Esophagus squamous epithelium (tissue), 5 donors: ENCODE results near the gene PADI1. TPM values are rescaled to one million over a fixed set of nuclear protein-coding genes. Genes with fewer than 3 reads are reported as not detected.

Experiments used
- DNase-seq: peaks from one replicate; lab custom pipeline; 2025; lab: John Stamatoyannopoulos, UW
- H3K27ac ChIP-seq, 4 donors: fragments of 200-600 bp; sonication (generic); one replicate each; pipeline ENCODE4 v1.5.1; 2016 to 2019; ENCODE audit warnings: mild to moderate bottlenecking in 1 of 4
- H3K27me3 ChIP-seq, 4 donors: fragments of 200-600 bp; sonication (generic); 1 replicate in 3 of 4; 2 replicates in 1 of 4; pipeline versions ENCODE4 v1.5.1 to v1.6.0; 2017 to 2021; ENCODE audit warnings: antibody characterized with exemption in 1 of 4
- H3K36me3 ChIP-seq, 3 donors: fragments of 200-600 bp; sonication (generic); one replicate each; pipeline ENCODE4 v1.5.1; 2016 to 2019
- H3K4me1 ChIP-seq, 3 donors: fragments of 200-600 bp; sonication (generic); one replicate each; pipeline ENCODE4 v1.5.1; 2017 to 2019
- H3K4me3 ChIP-seq, 4 donors: fragments of 200-600 bp; sonication (generic); 1 replicate in 3 of 4; 2 replicates in 1 of 4; pipeline ENCODE4 v1.5.1; 2016 to 2019; ENCODE audit warnings: mild to moderate bottlenecking in 2 of 4, moderate library complexity in 1 of 4
- H3K9me3 ChIP-seq, 3 donors: fragments of 200-600 bp; sonication (generic); one replicate each; pipeline ENCODE4 v1.5.1; 2016 to 2019
- CTCF ChIP-seq, 6 experiments: fragments of 450-650 bp in 4 of 6; fragments of 200-600 bp in 2 of 6; sonication (generic) in 2 of 6; IDR thresholded peaks; one replicate each; pipeline ENCODE4 v1.5.1; 2016 to 2019; ENCODE audit warnings: antibody characterized with exemption in 6 of 6, mild to moderate bottlenecking in 4 of 6, moderate library complexity in 4 of 6
- POLR2A ChIP-seq, 4 donors: fragments of 450-650 bp; IDR thresholded peaks; one replicate each; pipeline ENCODE4 v1.6.1; 2017; ENCODE audit warnings: antibody characterized with exemption in 4 of 4, mild to moderate bottlenecking in 4 of 4, moderate library complexity in 3 of 4
- WGBS, 2 donors: methylation state at CpG; one replicate each; pipeline ENCODE4 v1.1.5; 2018; 5-methylcytosine and 5-hydroxymethylcytosine counted together
- intact Hi-C: fragments of 100-400 bp; cut with DNase I; formaldehyde crosslinking; loops from one replicate; pipeline ENCODE4 v1.15.0; 2022
- small RNA-seq, 4 donors: library from RNA; depleted of rRNA; stranded (forward); fragments of <200 nt; gene quantifications; one replicate each; pipeline ENCODE3, GENCODE V24; 2016
- total RNA-seq, 4 donors: library from RNA; depleted of rRNA; stranded (reverse); fragments of >200 nt; gene quantifications; one replicate each; pipeline ENCODE4 v1.1.0, GENCODE V29; 2016
- donor health status: DM: yes; HTN: yes; CAD: no.

Gene PADI1
- total RNA-seq, 4 donors from 2014 or later, result 45.3 to 121 (median 75.1) TPM

DNA sequence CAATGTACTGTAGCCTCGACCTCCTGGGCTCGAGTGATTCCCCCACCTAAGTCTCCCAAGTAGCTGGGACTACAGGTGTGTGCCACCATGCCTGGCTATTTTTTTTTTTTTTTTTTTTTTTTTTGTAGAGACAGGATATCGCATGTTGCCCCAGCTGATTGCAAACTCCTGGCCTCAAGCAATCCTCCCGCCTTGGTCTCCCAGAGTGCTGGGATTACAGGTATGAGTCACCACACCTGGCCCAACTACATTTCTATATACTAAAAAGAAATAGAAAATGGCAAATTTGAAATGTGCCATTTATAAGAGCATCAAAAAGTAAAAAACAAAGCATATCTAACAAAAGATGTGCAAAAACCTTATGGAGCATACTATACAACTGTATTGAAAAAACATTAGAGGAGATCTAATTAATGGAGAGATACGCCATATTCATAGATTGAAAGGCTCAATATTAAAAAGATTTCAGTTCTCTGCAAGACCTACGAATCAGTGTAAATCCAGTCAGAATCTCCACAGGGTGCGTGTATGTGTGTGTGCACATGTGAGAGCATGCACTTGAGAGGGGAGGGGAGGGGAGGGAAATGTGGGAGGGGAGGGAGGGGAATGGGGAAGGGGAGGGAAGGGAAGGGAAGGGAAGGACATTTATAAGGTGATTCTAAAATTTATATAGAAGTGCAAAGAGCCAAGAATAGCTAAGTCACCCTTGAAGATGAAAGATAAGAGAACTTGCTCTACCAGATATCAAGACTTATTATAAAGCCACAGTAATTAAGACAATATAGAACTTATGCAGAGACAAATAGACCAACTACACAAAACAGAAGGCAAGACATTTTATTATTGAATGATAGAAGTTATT lies 87.6 kb downstream of the PADI1 start:
- Histone ChIP-seq H3K9me3 (no peaks in the 10 kb centered on the region), H3K4me3 (no peak overlapping the region), H3K36me3 (no peaks in the 10 kb centered on the region), H3K27me3 (peaks cover 0 to 34% (median 0%) of the 10 kb centered on the region in 4 donors), H3K4me1 (peaks cover 7 to 69% (median 11%) of the 10 kb centered on the region in 3 donors), H3K27ac (peak overlapping the region in 3 of 4 donors; percentile 13 to 57 (median 34))
- TF ChIP-seq CTCF (IDR thresholded peaks at IDR 0.05) (no peak), POLR2A (IDR thresholded peaks at IDR 0.05) (no peak)
- no peak for DNase-seq
- intact Hi-C loops, result no loop called here
- WGBS, 2 donors, result 26 to 45% methylated on average over 7 of the region's 7 CpGs

DNA sequence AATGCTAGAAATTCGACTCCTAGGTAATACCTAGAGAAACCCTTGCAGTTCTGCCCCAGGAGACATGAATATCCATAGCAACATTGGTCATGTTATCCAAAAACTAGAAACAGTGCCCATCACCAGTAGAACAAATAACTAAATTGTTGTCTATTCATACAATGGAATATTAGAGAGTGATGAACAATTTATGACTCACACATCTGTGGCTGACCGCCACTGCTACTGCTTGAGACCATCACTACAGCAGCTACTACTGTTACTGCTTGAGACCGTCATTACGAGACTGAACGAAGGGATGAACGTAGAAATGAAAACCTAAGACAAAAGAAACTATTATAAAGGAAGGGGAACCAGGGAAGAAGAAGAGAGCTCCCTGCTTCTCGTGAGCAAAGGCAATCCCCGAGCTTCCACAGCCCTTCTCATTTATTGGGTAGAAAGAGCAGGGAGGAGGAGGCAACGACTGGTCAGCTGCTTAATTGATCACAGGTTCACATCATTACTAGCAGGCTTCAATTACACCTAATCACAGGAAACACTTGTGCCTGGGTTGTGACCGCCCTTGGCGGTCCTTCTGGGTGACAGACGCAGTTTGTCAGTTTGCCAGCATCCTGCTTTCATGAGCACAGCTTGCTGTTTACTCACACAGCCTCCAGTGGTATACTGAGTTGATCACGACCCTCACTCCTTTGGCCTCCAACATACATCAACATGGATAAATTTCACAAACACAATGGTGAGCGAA lies 88.9 kb downstream of the PADI1 start:
- no peaks in the 10 kb centered on the region for H3K9me3 ChIP-seq
- H3K27ac ChIP-seq, result no peak overlapping the region
- no peak for DNase-seq
- 59 to 72% methylated on average over 10 to 13 of the region's 14 CpGs for WGBS, 2 donors
- peaks cover 5 to 70% (median 8%) of the 10 kb centered on the region in 3 donors for H3K4me1 ChIP-seq
- H3K4me3 ChIP-seq, result no peak overlapping the region
- intact Hi-C loops, result no loop called here
- H3K36me3 ChIP-seq, result no peaks in the 10 kb centered on the region
- TF ChIP-seq POLR2A (IDR thresholded peaks at IDR 0.05), result no peak
- TF ChIP-seq CTCF (IDR thresholded peaks at IDR 0.05), result no peak
- H3K27me3 ChIP-seq, result peaks cover 0 to 22% (median 0%) of the 10 kb centered on the region in 4 donors

GRCh38 chr1:17295292-17295691 lies 90.4 kb downstream of the PADI1 start:
- Histone ChIP-seq H3K9me3 (no peaks in the 10 kb centered on the region), H3K4me3 (no peak overlapping the region), H3K36me3 (no peaks in the 10 kb centered on the region), H3K27me3 (peaks cover 0 to 13% (median 0%) of the 10 kb centered on the region in 4 donors), H3K27ac (no peak overlapping the region), H3K4me1 (peaks cover 0 to 70% (median 5%) of the 10 kb centered on the region in 3 donors)
- TF ChIP-seq CTCF (IDR thresholded peaks at IDR 0.05), result no peak
- TF ChIP-seq POLR2A (IDR thresholded peaks at IDR 0.05), result no peak
- WGBS, 2 donors, result 39 to 48% methylated on average over 4 of the region's 4 CpGs
- intact Hi-C loops, result no loop called here
- DNase-seq, result no peak

Small RNA genes lying within 50 kb of the gene (small RNA-seq; reads per million reads assigned to genes)
- gene MIR3972, result 0 reads per million in 4 donors

Other genes with a start within 250 kb of the PADI1 start
- 10 to 100 TPM in 1 of 4 donors, 1 to 10 TPM in 1, under 1 TPM in 1, not detected in 1; 0.70 to 10.5 (median 4.2) TPM for gene MFAP2, start 224.5 kb upstream of the PADI1 start, total RNA-seq
- gene ATP13A2, start 193.2 kb upstream of the PADI1 start, total RNA-seq, result 10 to 100 TPM; 23.8 to 66.5 (median 41.8) TPM
- 100 to 1,000 TPM in 3 of 4 donors, 10 to 100 TPM in 1; 78.4 to 137 (median 119) TPM for gene SDHB, start 151.1 kb upstream of the PADI1 start, total RNA-seq
- gene PADI2, start 85.7 kb upstream of the PADI1 start, total RNA-seq, result 1 to 10 TPM in 2 of 4 donors, under 1 TPM in 2; 0.57 to 2.1 (median 1.1) TPM
- 1 to 10 TPM in 3 of 4 donors, under 1 TPM in 1; 0.64 to 9.9 (median 2.3) TPM for gene PADI3, start 44.0 kb downstream of the PADI1 start, total RNA-seq
- gene PADI4, start 103.1 kb downstream of the PADI1 start, total RNA-seq, result not detected
- not detected for gene PADI6, start 167.1 kb downstream of the PADI1 start, total RNA-seq
- gene RCC2, start 234.5 kb downstream of the PADI1 start, total RNA-seq, result 10 to 100 TPM; 51.3 to 81.3 (median 53.6) TPM